Measurements from ENCODE around the gene SLC25A1.

GRCh38 chr22:19149991-19150390 lies 28.5 kb downstream of the SLC25A1 start, which contains the start of gene GSC2:
- TF ChIP-seq POLR2A (IDR thresholded peaks at IDR 0.05; ENCODE audit: low read length): no peak
- TF ChIP-seq RFX5 (IDR thresholded peaks at IDR 0.05): no peak
- TF ChIP-seq CTCF (IDR thresholded peaks at IDR 0.05): no peak
- no peak for TF ChIP-seq REST (IDR thresholded peaks at IDR 0.05)
- TF ChIP-seq HOXA7 (CRISPR knock-in tag; IDR thresholded peaks at IDR 0.05): no peak
- TF ChIP-seq ZSCAN20 (CRISPR knock-in tag; IDR thresholded peaks at IDR 0.05): no peak
- no peak for TF ChIP-seq MYC (IDR thresholded peaks at IDR 0.05; ENCODE audit: borderline replicate concordance, low read length)
- TF ChIP-seq MAX (IDR thresholded peaks at IDR 0.05): no peak
- no peak for TF ChIP-seq RARB (CRISPR knock-in tag; IDR thresholded peaks at IDR 0.05)
- no peak for TF ChIP-seq RAD21 (conservative IDR thresholded peaks at IDR 0.05 in 1 of 2, IDR thresholded peaks at IDR 0.05 in 1 of 2)
- no peak for TF ChIP-seq PHF8 (IDR thresholded peaks at IDR 0.05; ENCODE audit: borderline replicate concordance, low read depth)
- TF ChIP-seq E2F6 (IDR thresholded peaks at IDR 0.05; ENCODE audit: borderline replicate concordance, low read depth): no peak
- no peak for TF ChIP-seq PBX3 (IDR thresholded peaks at IDR 0.05)

Data from A549 (cell line).